GM18502 (cell line): ENCODE results near the gene IGSF6.
"Not testable (repeated sequence)": the region's sequence is repeated elsewhere in the genome, so short reads cannot be mapped to it uniquely, and the experiment has no call there.

ENCODE experiments used
- ATAC-seq: cut with Tn5 transposase; IDR thresholded peaks from one replicate; pipeline ENCODE4 v1.9.1; 2021; ENCODE audit warnings: mild to moderate bottlenecking; ENCODE audit not compliant: unreplicated experiment, poor library complexity

IGSF6 gene

GRCh38 chr16:21654881-21655280, 2.5 kb upstream of the IGSF6 start:
- ATAC-seq: no peak

- no peak for ATAC-seq
Measured at GRCh38 chr16:21654466-21654865, 2.1 kb upstream of the IGSF6 start.

- ATAC-seq: no peak
Measured at GRCh38 chr16:21653571-21653970, 1.2 kb upstream of the IGSF6 start.

- no peak for ATAC-seq
Measured at GRCh38 chr16:21651515-21651914, 893 bp downstream of the IGSF6 start.

- ATAC-seq: no peak
Measured at GRCh38 chr16:21650521-21650920, 1.9 kb downstream of the IGSF6 start.

- not testable (repeated sequence) for ATAC-seq
Measured at GRCh38 chr16:21649826-21650406, 2.5 kb downstream of the IGSF6 start.

GRCh38 chr16:21647562-21648164, 4.7 kb downstream of the IGSF6 start:
- ATAC-seq: no peak

- peak; percentile 90 for ATAC-seq
Measured at GRCh38 chr16:21646721-21647561, 5.5 kb downstream of the IGSF6 start.

GRCh38 chr16:21646091-21646490, 6.3 kb downstream of the IGSF6 start:
- ATAC-seq: no peak

- no peak for ATAC-seq
Measured at GRCh38 chr16:21645261-21645721, 7.1 kb downstream of the IGSF6 start.

- no peak for ATAC-seq
Measured at GRCh38 chr16:21644674-21645073, 7.7 kb downstream of the IGSF6 start.

- ATAC-seq: no peak
Measured at GRCh38 chr16:21643785-21644184, 8.6 kb downstream of the IGSF6 start.

GRCh38 chr16:21642861-21643260, 9.5 kb downstream of the IGSF6 start:
- ATAC-seq: no peak

- no peak for ATAC-seq
Measured at GRCh38 chr16:21641916-21642315, 10.5 kb downstream of the IGSF6 start.

- no peak for ATAC-seq
Measured at GRCh38 chr16:21639493-21639892, 12.9 kb downstream of the IGSF6 start.

GRCh38 chr16:21638573-21638975, 13.8 kb downstream of the IGSF6 start:
- ATAC-seq: no peak

GRCh38 chr16:21637032-21637968, 15.1 kb downstream of the IGSF6 start:
- no peak for ATAC-seq

- ATAC-seq: not testable (repeated sequence)
Measured at GRCh38 chr16:21635694-21636093, 16.7 kb downstream of the IGSF6 start.

- ATAC-seq: no peak
Measured at GRCh38 chr16:21634216-21634615, 18.2 kb downstream of the IGSF6 start.

GRCh38 chr16:21631951-21632575, 20.3 kb downstream of the IGSF6 start:
- not testable (repeated sequence) for ATAC-seq
